DMS53 (cell line): ENCODE measurements around the gene POU3F2.

ENCODE experiments used
- DNase-seq: peaks from one replicate; lab custom pipeline; 2025; lab: John Stamatoyannopoulos, UW

POU3F2 gene

GRCh38 chr6:98831057-98831958 is 3.1 kb upstream of the POU3F2 start:
- DNase-seq = peak; percentile 75

GRCh38 chr6:98831959-98832283 is 2.5 kb upstream of the POU3F2 start:
- no peak for DNase-seq

DNA sequence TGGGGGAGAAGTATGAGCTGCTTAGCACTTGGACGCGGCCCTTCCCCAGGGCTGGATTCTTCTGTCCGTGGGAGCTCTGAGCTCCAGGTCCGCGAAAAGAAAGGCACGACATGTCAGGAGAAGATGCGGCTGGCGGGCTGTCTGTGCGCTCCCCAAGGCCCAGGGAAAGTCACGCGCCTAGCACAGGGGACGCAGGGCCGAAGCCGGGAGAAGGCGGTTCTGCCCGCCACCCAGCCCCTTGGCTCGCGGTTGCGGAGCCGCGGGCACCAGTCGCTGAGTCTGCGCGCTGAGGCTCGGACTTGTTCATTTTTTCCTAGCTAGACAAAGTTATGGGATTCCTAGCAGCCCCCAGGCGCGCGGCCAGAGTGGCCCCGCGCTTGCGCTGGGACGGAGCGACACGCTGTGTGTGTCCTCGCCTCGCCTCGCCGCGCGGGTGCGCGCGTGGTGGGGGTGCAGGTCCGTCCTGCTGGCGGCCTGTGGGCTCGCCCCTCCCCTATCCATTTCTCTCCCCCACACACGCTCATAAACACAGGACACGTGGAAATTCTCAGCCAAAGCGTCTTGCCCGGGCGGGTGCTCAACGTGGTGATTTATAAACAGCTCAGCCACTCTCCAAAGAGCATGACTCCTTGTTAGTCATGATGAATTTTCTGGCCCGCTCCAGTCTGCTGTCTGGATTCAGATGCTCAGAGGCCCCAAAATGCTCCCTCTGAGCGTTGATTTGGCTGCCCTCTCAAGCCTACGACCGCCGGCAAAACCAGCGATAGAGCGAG is 1.9 kb upstream of the POU3F2 start:
- DNase-seq = peak; percentile 78

GRCh38 chr6:98833057-98833306 is 1.4 kb upstream of the POU3F2 start:
- peak; percentile 82 for DNase-seq

DNA sequence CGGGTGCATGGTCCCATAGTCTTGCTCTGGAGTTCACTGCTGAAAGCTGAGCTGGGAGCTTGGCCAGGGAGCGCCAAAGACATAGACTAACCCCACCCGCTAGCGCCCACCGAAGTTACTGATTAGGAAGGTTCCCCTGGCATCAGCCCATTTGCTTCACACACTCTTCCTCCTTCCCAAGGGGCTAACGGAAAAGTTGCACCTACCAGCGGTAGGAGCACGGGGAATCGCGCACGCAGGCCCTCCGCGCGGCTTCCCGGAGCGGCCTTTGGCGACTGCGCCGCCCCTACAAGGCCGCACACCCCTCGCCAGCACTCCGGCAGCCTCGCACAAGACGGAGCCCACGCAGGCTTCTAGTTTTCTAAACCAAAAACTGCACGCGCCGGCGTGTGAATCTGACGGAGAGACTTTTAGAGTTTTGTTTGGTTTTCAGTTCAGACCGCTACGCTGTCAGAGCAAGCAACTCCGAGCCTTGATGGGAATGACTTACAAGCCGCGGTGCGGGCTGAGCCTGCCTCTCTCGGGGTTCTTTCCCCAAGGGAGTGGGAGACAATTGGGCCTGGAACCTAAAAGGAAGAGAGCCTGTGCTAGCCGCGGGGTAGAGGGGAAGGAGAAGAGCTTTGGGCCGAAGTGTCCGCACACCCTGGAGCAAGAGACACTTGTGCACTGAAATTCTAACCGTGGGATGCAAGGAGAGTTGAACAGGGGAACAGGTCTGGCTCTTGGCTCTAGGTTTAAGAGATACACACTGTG is 891 bp upstream of the POU3F2 start:
- DNase-seq = peak; percentile 78

- DNase-seq = peak; percentile 64
These were observed 1.0 kb downstream of the POU3F2 start for GRCh38 chr6:98835149-98836024.

DNA sequence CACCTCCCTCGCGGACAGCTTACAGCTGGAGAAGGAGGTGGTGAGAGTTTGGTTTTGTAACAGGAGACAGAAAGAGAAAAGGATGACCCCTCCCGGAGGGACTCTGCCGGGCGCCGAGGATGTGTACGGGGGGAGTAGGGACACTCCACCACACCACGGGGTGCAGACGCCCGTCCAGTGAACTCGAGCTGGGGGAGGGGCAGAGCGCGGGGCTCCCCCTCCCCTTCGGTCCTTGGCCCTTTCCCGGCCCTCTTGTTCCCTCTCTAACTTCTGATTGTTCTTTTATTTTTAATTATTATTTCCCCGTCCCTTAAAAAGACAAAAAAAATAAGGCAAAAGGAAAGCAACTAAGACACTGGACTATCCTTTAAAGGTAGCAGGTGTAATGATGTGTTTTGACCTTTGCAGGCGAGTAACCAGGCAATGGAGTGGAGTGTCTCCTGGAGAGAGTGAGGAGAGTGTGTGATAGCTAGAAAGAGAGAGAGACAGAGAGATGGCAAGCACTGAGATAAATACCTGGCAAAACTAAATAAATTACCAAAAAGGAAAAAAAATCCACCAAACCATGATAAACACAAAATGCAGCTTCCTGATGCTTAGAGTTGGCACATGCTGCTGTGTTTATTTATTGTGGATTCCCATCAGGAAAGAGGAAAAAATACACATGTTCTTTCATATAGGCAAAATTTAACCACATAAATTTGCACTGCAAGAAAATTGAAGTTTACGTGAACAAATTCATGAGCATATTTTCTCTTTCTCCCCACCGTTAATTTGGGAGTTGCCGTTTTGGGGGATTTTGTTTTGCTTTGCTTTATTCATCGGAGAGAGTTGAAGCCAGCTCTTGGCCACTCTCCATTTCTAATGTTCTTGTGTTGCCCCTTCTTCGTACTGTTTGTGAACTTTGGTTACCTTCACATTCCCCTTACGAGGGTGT is 1.9 kb downstream of the POU3F2 start:
- DNase-seq = peak; percentile 45

- DNase-seq = no peak
These were observed 2.9 kb downstream of the POU3F2 start for GRCh38 chr6:98836962-98837944.

- DNase-seq = no peak
These were observed 3.7 kb downstream of the POU3F2 start for GRCh38 chr6:98838032-98838431.

DNA sequence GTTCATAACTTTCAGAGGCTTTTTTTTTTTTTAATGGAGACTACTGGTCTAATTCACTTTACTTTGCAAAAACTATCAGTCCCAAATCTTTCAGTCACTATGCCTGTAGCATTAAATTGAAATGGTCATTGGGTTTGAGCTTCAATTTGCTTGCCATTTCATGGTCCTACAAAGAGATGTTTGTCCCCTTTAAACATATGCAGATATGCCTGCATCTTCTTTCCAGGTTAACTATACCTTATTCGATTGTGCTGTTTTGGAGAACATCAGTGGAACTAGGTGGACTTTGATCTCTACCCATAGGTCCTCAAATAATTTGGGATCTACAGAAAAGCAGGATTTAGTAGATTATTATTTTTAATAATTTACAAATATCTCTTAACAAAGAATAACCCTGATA is 4.6 kb downstream of the POU3F2 start:
- DNase-seq = no peak

DNA sequence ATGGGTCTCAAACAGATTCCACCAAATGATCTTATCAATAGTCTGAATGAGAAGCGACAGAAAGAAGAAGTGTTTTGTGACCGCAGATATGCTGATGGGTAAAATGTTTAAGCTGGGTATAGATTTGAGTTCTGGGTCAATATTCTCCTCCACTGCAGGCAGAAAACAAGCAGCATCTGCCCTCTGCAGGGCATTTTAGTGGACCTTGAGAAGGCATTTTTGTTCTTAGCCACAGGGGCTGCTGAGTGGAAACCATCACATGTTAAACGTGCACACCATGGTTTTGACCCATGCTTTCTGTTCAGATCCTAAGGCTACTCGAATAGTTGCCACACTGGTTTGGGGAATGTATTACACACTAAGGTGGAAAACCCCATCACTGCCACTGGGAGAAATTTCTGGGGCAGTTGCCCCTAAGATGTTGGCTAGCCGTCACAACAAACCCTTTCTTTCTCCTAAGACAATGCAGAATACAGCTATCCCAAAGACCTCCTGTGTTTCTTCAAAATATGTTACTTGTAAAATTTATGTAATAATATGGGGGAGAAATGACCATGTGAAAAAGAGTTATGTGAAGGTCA is 5.5 kb downstream of the POU3F2 start:
- peak; percentile 58 for DNase-seq

- no peak for DNase-seq
These were observed 6.0 kb downstream of the POU3F2 start for GRCh38 chr6:98840385-98840784.

- no peak for DNase-seq
These were observed 6.7 kb downstream of the POU3F2 start for GRCh38 chr6:98840996-98841513.

GRCh38 chr6:98841621-98842341 is 7.4 kb downstream of the POU3F2 start:
- DNase-seq = no peak

GRCh38 chr6:98842342-98843180 is 8.2 kb downstream of the POU3F2 start:
- DNase-seq = no peak

DNA sequence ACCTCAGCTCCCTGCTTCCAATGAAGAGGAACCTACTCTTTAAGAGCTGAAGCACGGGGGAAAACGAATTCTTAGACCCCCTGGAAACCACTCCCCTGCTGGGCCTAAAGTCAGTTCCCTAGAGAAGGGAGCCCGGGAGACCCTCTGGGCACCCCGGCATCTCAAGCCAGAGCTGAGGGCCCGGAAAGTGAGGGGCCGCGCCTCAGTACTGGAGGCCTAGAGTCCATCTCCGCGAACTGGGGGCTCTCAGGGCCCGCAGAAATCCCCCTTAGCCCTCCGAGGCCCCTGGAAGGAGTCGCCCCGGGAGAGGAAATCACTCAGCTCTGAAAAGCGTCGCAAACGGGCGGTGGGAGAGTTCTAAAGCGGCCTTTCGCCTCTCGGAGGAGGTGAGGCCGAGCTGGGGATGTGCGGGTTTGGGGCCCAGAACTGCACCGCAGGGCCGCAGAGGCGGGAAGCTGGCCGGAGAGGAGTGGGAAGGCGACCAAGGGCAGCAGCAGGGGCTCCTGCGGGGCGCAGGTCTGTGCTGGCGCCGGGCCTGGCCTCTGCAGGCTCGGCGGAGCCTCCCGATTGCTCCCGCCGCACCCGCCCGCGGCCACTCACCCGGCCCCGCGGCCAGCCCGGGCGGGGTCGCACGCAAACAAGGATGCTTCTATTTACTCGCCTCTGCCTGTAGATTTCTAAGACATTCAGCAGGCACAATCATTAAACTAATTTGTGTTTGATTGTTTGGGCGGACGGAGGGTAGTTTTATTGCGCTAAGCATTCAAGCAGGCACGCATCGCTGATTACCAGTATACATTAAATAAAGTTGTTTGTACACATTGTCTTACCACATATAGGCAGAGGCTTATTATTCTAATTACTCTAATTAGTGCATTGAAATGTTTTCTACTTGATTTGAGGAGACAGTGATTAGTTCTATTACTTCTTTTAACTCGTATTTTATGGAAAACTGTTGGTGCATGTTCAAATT is 9.2 kb downstream of the POU3F2 start:
- no peak for DNase-seq
